Gastroesophageal sphincter (tissue), 4 donors: ENCODE measurements around the gene ECEL1. TPM values are rescaled to one million over a fixed set of nuclear protein-coding genes. Genes with fewer than 3 reads are reported as not detected.
A peak's percentile ranks its signal among the peaks of the same experiment; 100 is the strongest.

Experiments used
- ATAC-seq: fragments of 150-250 bp; one replicate; pipeline ENCODE4 v1.9.1; 2016; ENCODE audit warnings: mild to moderate bottlenecking, moderate library complexity
- H3K27ac ChIP-seq, 4 donors: fragments of 200-600 bp; sonication (generic) in 3 of 4; 1 replicate in 3 of 4; 2 replicates in 1 of 4; pipeline ENCODE4 v1.5.1; 2016 to 2019
- H3K27me3 ChIP-seq: fragments of 200-600 bp; sonication (generic); one replicate; pipeline ENCODE4 v1.5.1; 2019
- H3K36me3 ChIP-seq, 2 donors: fragments of 200-600 bp; sonication (generic); one replicate each; pipeline ENCODE4 v1.5.1; 2019; ENCODE audit warnings: control low read depth in 1 of 2
- H3K4me1 ChIP-seq, 3 donors: fragments of 200-600 bp; sonication (generic); 1 replicate in 2 of 3; 2 replicates in 1 of 3; pipeline ENCODE4 v1.5.1; 2016 to 2019; ENCODE audit warnings: control low read depth in 2 of 3
- H3K4me3 ChIP-seq, 2 donors: fragments of 200-600 bp; sonication (generic); one replicate each; pipeline ENCODE4 v1.5.1; 2019; ENCODE audit warnings: mild to moderate bottlenecking in 1 of 2, moderate library complexity in 1 of 2
- H3K9me3 ChIP-seq, 3 donors: fragments of 200-600 bp; sonication (generic); one replicate each; pipeline ENCODE4 v1.5.1; 2017 to 2019; ENCODE audit warnings: control low read depth in 2 of 3
- EP300 ChIP-seq: sonication (generic); formaldehyde crosslinking; IDR thresholded peaks from one replicate; pipeline ENCODE4 v1.6.1; 2017; ENCODE audit warnings: antibody characterized with exemption, mild to moderate bottlenecking
- POLR2A ChIP-seq, 2 donors: fragments of 450-650 bp; IDR thresholded peaks; one replicate each; pipeline ENCODE4 v1.6.1; 2017; ENCODE audit warnings: antibody characterized with exemption in 2 of 2, mild to moderate bottlenecking in 2 of 2, moderate library complexity in 1 of 2
- POLR2AphosphoS5 ChIP-seq: sonication (generic); formaldehyde crosslinking; IDR thresholded peaks from one replicate; pipeline ENCODE4 v1.6.1; 2017; ENCODE audit warnings: antibody characterized with exemption
- WGBS, 2 donors: methylation state at CpG; one replicate each; pipeline ENCODE4 v1.1.5; 2018; ENCODE audit warnings: low coverage in 1 of 2; 5-methylcytosine and 5-hydroxymethylcytosine counted together
- total RNA-seq, 4 donors: library from RNA; depleted of rRNA; stranded (reverse); fragments of >200 nt; gene quantifications; one replicate each; pipeline ENCODE4 v1.1.0, GENCODE V29; 2016
- TF ChIP-seq, protein P1 (sequence below), 4 experiments: fragments of 200-600 bp in 2 of 4; fragments of 450-650 bp in 2 of 4; sonication (generic) in 1 of 4; IDR thresholded peaks; one replicate each; pipeline ENCODE4 v1.5.1; 2017 to 2019; ENCODE audit warnings: antibody characterized with exemption in 4 of 4, mild to moderate bottlenecking in 2 of 4, moderate library complexity in 2 of 4

ECEL1 gene
- total RNA-seq, 4 donors from 2014 or later = 1.1 to 1.4 TPM; not detected in 2

DNA sequence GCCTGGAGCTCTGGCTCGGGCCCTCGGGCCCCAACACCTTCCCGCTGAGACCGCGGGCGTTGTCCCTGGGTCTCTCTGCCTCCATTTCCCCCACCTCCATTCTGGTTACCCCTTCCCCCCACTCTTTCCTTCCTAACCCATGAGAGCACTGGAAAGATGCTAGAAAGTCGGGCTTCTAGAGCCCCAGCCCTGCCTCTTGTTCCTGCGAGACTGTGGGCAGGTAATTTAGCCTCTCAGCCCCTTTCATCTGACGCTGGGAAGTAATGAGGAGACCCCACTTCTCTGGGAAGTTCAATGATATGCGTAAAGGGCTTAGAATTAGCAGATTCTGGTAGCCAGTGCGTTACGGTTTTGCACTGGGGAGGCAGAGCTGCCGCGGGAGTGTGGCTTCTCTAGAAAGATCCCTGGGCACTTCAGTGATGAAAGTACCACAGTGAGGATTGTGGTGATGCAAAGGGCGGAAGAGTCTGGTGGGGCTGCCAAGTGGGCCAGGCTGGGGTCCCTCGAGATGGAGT is 16.2 kb upstream of the ECEL1 start:
- Histone ChIP-seq H3K4me3 (peak overlapping the region; percentile 43 to 68), H3K4me1 (peaks cover 0 to 23% (median 3%) of the 10 kb centered on the region in 3 donors), H3K36me3 (no peaks in the 10 kb centered on the region), H3K27ac (peak overlapping the region in 2 of 4 donors; percentile 35 to 78), H3K9me3 (no peaks in the 10 kb centered on the region), H3K27me3 (peaks cover 22% of the 10 kb centered on the region)
- ATAC-seq = no peak
- TF ChIP-seq POLR2A (IDR thresholded peaks at IDR 0.05) = no peak
- TF ChIP-seq, protein P1, sequence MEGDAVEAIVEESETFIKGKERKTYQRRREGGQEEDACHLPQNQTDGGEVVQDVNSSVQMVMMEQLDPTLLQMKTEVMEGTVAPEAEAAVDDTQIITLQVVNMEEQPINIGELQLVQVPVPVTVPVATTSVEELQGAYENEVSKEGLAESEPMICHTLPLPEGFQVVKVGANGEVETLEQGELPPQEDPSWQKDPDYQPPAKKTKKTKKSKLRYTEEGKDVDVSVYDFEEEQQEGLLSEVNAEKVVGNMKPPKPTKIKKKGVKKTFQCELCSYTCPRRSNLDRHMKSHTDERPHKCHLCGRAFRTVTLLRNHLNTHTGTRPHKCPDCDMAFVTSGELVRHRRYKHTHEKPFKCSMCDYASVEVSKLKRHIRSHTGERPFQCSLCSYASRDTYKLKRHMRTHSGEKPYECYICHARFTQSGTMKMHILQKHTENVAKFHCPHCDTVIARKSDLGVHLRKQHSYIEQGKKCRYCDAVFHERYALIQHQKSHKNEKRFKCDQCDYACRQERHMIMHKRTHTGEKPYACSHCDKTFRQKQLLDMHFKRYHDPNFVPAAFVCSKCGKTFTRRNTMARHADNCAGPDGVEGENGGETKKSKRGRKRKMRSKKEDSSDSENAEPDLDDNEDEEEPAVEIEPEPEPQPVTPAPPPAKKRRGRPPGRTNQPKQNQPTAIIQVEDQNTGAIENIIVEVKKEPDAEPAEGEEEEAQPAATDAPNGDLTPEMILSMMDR (IDR thresholded peaks at IDR 0.05) = no peak
- WGBS, 2 donors = 29 to 65% methylated on average over 7 to 14 of the region's 16 CpGs

DNA sequence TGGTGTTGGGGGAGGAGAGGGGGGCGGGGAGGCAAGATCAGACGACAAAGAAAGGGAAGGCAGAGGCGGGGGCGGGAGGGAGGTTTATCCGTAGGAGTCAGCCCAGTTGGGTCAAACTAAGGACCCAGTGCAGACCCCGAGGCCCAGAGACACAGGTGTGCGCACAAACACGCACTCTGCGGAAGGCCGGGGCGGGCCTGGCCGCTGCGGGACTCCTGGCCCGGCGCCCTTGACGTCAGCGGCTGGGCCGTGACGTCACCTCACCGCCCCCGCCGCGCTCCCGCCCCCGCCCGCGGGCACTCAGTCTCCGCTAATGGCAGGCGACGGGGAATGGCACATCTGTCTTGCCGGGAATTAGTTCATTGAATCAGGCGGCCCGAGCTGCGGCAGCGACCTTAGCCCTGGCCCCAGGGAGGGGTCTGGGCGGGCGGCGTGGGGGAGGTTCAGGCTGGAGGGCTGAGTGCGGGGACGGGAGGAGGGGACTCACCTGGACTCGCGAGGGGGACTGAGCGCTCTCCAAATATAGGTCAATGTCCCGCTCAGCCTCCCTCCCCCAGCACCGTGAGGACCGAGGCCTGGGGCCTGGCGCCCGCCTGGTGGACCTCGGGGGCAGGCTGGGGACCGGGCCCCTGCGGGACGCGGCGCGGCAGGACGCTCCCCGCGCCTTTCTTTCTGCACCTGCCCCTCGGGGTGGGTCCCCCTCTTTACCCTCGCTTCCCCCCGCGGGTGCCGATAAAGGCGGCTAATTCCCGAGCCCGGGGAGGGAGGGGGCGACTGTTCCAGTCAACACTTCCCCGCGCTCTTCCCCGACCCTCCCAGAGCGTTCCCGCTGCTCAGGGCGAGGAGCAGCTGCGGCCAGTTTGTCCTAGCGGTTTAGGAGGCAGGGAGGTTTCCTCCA is 15.5 kb upstream of the ECEL1 start:
- H3K27ac ChIP-seq = peak overlapping the region in 3 of 4 donors; percentile 18 to 78 (median 35)
- ATAC-seq = peak; percentile 63
- WGBS, 2 donors = 0 to 4% methylated on average over 1 to 11 of the region's 75 CpGs
- H3K36me3 ChIP-seq = no peaks in the 10 kb centered on the region
- TF ChIP-seq EP300 (no peak), POLR2AphosphoS5 (peak; percentile 47), POLR2A (IDR thresholded peaks at IDR 0.05) (no peak)
- TF ChIP-seq, protein P1 (IDR thresholded peaks at IDR 0.05) = peak in 1 of 4 experiments; percentile 1
- H3K27me3 ChIP-seq = peaks cover 22% of the 10 kb centered on the region
- peak overlapping the region; percentile 43 to 68 for H3K4me3 ChIP-seq
- no peaks in the 10 kb centered on the region for H3K9me3 ChIP-seq
- peaks cover 0 to 23% (median 3%) of the 10 kb centered on the region in 3 donors for H3K4me1 ChIP-seq

DNA sequence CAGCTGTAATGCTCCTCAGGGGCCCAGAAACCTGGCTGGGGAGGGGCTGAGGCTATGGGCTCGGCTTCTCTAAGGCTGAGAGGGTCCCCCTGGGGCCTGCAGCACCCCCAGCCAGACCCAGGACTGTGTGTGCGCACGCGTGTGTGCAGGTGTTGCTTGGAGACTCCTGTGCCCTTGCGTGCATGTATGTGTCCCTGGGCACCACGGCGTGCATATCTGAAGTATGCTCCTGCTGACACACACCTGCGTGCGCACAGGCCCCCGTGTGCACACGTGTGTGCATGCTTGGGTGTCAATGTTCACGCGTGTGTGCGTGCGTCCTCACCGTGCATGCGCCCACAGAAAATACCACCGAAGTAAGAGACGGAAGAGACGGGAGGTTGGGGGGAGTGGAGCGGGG is 14.9 kb upstream of the ECEL1 start:
- H3K36me3 ChIP-seq = no peaks in the 10 kb centered on the region
- H3K4me1 ChIP-seq = peaks cover 0 to 23% (median 3%) of the 10 kb centered on the region in 3 donors
- no peak for ATAC-seq
- H3K9me3 ChIP-seq = no peaks in the 10 kb centered on the region
- peak overlapping the region; percentile 43 to 68 for H3K4me3 ChIP-seq
- H3K27me3 ChIP-seq = peaks cover 25% of the 10 kb centered on the region
- TF ChIP-seq EP300 = no peak
- TF ChIP-seq POLR2AphosphoS5 = no peak
- TF ChIP-seq POLR2A (IDR thresholded peaks at IDR 0.05) = no peak
- TF ChIP-seq, protein P1 (IDR thresholded peaks at IDR 0.05) = no peak
- 18 to 21% methylated on average over 11 to 19 of the region's 21 CpGs for WGBS, 2 donors
- peak overlapping the region in 2 of 4 donors; percentile 35 to 78 for H3K27ac ChIP-seq

DNA sequence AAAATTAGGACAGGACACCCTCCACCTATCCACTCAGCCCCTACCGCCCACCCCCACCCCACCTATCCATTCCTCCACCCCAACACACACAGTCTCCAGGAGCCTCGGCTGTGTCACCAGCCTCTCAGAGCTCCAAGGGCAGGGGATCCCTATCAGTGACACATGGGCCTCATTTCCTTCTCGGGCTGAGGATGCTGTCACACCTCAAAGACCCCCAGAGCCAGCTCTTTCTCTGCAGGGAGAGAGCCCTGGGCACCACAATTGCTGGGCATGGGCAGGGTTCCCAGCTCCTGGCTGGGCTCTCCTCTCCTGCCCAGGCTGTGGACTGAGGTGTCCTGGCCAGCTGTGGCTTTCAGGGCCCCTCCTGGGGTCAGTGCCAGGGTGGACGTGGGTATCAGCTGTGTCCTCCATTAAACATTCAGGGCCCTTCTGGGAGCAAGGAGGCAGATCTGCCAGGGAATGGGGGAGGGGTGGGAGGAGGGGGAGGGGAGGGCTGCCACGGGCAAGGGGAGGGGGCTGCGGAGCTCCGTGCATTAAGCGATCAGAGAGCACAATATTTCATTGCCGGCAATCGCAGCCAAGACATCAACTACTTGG is 14.3 kb upstream of the ECEL1 start:
- H3K36me3 ChIP-seq = no peaks in the 10 kb centered on the region
- peak overlapping the region in 1 of 4 donors; percentile 78 for H3K27ac ChIP-seq
- H3K4me3 ChIP-seq = no peak overlapping the region
- peaks cover 0 to 23% (median 3%) of the 10 kb centered on the region in 3 donors for H3K4me1 ChIP-seq
- TF ChIP-seq EP300 (no peak), POLR2AphosphoS5 (no peak), POLR2A (IDR thresholded peaks at IDR 0.05) (no peak)
- TF ChIP-seq, protein P1 (IDR thresholded peaks at IDR 0.05) = no peak
- 34 to 66% methylated on average over 5 to 6 of the region's 10 CpGs for WGBS, 2 donors
- no peaks in the 10 kb centered on the region for H3K9me3 ChIP-seq
- peaks cover 32% of the 10 kb centered on the region for H3K27me3 ChIP-seq
- ATAC-seq = no peak
